Measurements from ENCODE around the gene ASB10. TPM values are rescaled to one million over a fixed set of nuclear protein-coding genes. Genes with fewer than 3 reads are reported as not detected.
A peak's percentile ranks its signal among the peaks of the same experiment; 100 is the strongest.

Gene ASB10
- total RNA-seq, 6 donors from 2014 or later = not detected

DNA sequence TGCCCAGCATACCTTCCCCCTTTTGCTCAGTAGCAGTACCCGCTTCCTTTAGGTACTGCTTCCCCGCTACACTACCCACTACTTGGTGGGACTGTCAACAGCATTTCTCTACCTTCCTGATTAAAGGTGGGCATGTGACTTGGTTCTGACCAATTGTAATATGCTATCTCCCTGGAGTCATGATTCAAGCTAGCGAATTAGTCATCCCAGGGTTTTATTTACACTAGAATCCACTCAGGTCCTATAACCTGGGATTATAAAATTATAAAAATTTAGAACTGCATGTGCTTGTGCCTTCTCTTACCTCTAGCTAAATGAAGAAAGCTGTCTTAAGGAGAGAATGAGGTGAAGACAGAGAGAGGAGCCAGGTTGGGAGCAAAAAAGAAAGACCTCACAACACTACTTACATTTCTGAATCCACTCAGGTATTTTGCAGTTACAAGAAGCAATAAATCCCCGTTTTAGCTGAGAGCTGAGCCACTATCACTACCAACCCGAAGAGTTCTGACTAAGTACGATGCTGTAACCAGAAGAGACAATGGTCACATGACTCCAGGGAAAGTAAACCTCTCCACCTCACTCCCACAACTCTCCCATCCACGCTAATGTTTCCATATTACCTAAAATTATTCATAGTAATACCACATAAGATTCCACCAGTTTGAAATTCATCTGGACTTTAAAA is 29.3 kb downstream of the ASB10 start:
- TF ChIP-seq POLR2AphosphoS5 (IDR thresholded peaks at IDR 0.05) (no peak), POLR2A (IDR thresholded peaks at IDR 0.05) (no peak), EP300 (IDR thresholded peaks at IDR 0.05) (no peak)
- TF ChIP-seq, protein P1, sequence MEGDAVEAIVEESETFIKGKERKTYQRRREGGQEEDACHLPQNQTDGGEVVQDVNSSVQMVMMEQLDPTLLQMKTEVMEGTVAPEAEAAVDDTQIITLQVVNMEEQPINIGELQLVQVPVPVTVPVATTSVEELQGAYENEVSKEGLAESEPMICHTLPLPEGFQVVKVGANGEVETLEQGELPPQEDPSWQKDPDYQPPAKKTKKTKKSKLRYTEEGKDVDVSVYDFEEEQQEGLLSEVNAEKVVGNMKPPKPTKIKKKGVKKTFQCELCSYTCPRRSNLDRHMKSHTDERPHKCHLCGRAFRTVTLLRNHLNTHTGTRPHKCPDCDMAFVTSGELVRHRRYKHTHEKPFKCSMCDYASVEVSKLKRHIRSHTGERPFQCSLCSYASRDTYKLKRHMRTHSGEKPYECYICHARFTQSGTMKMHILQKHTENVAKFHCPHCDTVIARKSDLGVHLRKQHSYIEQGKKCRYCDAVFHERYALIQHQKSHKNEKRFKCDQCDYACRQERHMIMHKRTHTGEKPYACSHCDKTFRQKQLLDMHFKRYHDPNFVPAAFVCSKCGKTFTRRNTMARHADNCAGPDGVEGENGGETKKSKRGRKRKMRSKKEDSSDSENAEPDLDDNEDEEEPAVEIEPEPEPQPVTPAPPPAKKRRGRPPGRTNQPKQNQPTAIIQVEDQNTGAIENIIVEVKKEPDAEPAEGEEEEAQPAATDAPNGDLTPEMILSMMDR (IDR thresholded peaks at IDR 0.05) = no peak
- Histone ChIP-seq H3K27ac (no peak overlapping the region), H3K4me1 (no peaks in the 10 kb centered on the region), H3K9me3 (no peaks in the 10 kb centered on the region), H3K27me3 (peaks cover 0 to under 1% (median 0%) of the 10 kb centered on the region in 4 donors), H3K36me3 (no peaks in the 10 kb centered on the region), H3K4me3 (no peak overlapping the region)
- no peak for DNase-seq
- ATAC-seq (ENCODE audit: low FRiP score in 2 of 2) = no peak
- WGBS, 2 donors = 70 to 71% methylated on average over 7 of the region's 7 CpGs

DNA sequence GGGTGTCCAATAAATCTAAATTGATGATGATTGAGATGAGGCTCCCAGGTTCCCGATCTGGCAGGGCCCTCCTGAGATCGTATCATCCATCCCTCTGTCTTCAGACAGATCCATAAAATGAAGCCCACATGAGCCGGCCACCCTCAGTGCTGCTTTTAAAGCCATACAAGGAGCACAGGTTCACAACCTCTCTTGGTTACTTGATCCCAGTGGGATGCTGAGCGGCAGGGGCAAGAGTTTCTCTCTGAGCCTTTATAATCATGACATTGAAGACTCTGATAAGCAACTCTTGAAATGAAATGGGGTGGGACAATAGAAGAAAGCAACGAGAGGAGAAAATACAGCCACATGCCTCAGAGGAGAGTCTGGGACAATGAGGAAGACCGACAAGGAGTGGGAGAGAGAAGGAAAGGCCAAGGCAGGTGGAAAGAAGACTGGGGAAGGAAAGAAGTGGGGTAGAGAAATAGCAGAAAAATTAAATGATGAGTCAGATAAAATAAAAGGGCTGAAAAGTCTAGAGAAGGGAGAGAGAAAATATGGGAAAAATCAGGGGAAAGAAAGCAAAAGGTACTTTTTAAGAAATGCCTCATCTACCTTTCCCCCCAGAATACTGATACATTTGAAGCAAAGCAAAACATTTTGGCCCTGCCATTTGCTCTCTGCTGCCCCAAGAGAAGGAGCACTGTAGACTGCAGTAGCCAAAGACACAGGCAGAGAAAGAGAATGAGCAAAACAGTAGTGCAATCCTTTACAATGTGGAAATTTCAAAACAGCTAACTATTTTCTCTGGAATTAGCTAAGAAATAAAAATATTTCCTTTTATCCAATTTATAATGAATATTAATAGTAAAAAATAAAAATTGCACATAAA is 34.2 kb downstream of the ASB10 start:
- Histone ChIP-seq H3K4me1 (no peaks in the 10 kb centered on the region), H3K27me3 (peaks cover 0 to 2% (median 0%) of the 10 kb centered on the region in 4 donors), H3K36me3 (no peaks in the 10 kb centered on the region), H3K9me3 (no peaks in the 10 kb centered on the region), H3K27ac (no peak overlapping the region), H3K4me3 (no peak overlapping the region)
- ATAC-seq (ENCODE audit: low FRiP score in 2 of 2) (no peak), DNase-seq (no peak)
- WGBS, 2 donors = 55 to 69% methylated on average over 5 to 6 of the region's 6 CpGs
- TF ChIP-seq POLR2AphosphoS5 (IDR thresholded peaks at IDR 0.05) (no peak), EP300 (IDR thresholded peaks at IDR 0.05) (no peak), POLR2A (IDR thresholded peaks at IDR 0.05) (no peak)
- TF ChIP-seq, protein P1 (IDR thresholded peaks at IDR 0.05) = no peak

DNA sequence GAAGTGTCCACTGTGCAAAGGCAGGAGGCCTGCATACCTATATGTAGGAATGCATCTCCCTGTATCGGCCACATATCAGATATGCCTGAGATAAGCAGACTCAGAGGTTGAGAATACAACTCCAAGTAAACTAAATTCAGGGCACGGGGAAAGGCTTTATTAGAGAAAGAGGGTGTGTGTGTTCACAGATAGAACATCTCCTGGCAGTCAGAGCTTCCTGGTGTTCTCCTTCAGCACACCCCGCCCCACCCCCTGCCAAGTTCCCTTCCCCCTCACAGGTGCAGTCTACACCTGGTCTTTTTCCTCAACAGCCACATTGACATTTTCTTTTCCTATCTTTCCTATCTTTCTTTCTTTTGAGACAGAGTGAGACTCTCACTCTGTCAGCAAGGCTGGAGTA is 36.7 kb downstream of the ASB10 start:
- TF ChIP-seq EP300 (IDR thresholded peaks at IDR 0.05) (no peak), POLR2AphosphoS5 (IDR thresholded peaks at IDR 0.05) (no peak), POLR2A (IDR thresholded peaks at IDR 0.05) (no peak)
- TF ChIP-seq, protein P1 (IDR thresholded peaks at IDR 0.05) = no peak
- DNase-seq (no peak), ATAC-seq (ENCODE audit: low FRiP score in 2 of 2) (no peak)
- Histone ChIP-seq H3K27ac (no peak overlapping the region), H3K27me3 (peaks cover 0 to 2% (median 0%) of the 10 kb centered on the region in 4 donors), H3K36me3 (no peaks in the 10 kb centered on the region), H3K4me1 (no peaks in the 10 kb centered on the region), H3K9me3 (no peaks in the 10 kb centered on the region), H3K4me3 (no peak overlapping the region)
- 55 to 63% methylated on average over 3 of the region's 3 CpGs for WGBS, 2 donors

DNA sequence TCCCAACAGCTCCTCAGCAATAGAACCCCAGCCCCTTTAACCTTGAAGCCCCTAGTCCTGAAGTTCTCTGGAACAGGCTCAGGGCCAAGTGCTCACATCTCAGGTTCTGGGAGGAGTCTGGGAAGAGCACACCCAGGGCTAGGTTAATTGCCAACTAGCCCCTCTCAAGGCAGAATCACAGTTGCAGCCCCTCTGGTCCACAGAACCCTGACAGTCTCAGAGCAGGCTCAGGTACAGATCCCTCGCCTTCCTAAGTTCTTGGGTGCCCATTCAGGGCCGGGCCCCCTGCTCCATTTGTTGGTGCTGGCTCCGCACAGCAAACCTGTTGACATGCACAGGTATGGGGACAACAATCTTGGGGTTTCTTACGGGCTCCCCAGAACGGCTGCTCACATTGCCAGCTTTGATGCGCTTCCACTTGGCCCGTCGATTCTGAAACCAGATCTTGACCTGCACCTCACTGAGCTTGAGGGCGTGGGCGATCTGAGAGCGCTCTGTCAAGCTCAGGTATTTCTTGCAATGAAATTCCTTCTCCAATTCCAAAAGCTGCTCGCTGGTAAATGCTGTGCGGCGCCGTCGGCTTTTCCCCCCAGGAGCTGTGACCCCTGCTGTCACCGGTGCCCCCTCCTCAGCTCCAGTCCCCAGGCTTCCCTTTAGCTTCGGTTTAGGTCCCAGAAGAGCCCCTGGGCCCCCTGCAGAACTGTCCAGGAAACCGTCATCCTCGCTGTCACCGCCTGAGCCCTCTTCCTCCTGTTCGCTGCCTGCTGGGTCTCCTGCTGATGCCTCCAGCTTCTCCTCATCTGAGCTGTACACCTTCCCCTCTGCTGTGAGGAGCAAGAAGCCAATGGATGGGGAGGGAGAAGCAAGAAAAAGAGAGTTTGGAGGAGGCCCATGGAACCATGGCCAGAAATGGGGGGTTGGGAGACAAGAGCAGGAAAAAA is 38.5 kb downstream of the ASB10 start:
- no peak for TF ChIP-seq POLR2A (IDR thresholded peaks at IDR 0.05)
- no peak for TF ChIP-seq POLR2AphosphoS5 (IDR thresholded peaks at IDR 0.05)
- no peak overlapping the region for H3K4me3 ChIP-seq
- 47 to 56% methylated on average over 22 of the region's 22 CpGs for WGBS, 2 donors
- no peaks in the 10 kb centered on the region for H3K4me1 ChIP-seq
- H3K36me3 ChIP-seq = peaks cover 0 to 17% (median 12%) of the 10 kb centered on the region in 4 donors
- peak in 1 of 2 donors; percentile 3 for ATAC-seq (ENCODE audit: low FRiP score in 2 of 2)
- DNase-seq = no peak
- peaks cover 0 to 2% (median 0%) of the 10 kb centered on the region in 4 donors for H3K27me3 ChIP-seq
- H3K27ac ChIP-seq = no peak overlapping the region
- no peaks in the 10 kb centered on the region for H3K9me3 ChIP-seq
